Measurements from ENCODE around the gene HOXC5. TPM values are rescaled to one million over a fixed set of nuclear protein-coding genes. Genes with fewer than 3 reads are reported as not detected.

HOXC5 gene
- total RNA-seq, 1 experiment from 2014 or later: 5.0 TPM

GRCh38 chr12:54003625-54004024, 29.2 kb upstream of the HOXC5 start:
- H3K9me3 ChIP-seq (ENCODE audit: control insufficient read depth, insufficient read depth, low read depth, low read length): no peaks in the 10 kb centered on the region
- peak overlapping the region; percentile 47 to 66 for H3K4me3 ChIP-seq (ENCODE audit: low read depth in 2 of 2, low read length in 2 of 2)
- DNase-seq (ENCODE audit: low read depth, low spot score) (no peak), ATAC-seq (no peak)
- POLR2A ChIA-PET: interaction anchor here (0.5 to 0.8 kb wide), 2 partner anchors 16 to 17 kb away, joined by 3 to 5 read pairs; no protein-coding TSS in a partner anchor
- H3K27me3 ChIP-seq (ENCODE audit: control insufficient read depth, insufficient read depth, low read length): no peaks in the 10 kb centered on the region
- intact Hi-C loops (cut with micrococcal nuclease; ENCODE audit: unreplicated experiment) (no loop called here), in situ Hi-C loops (cut with HindIII; ENCODE audit: low pct_unique_long_range_greater_than_20kb, low sequenced_read_pairs) (no loop called here)
- peak overlapping the region; percentile 99 for H3K27ac ChIP-seq (ENCODE audit: low read length)
- no TSS peak for BruUV-seq (replicated peaks)
- CTCF ChIA-PET: interaction anchor here (0.6 to 0.7 kb wide), 2 partner anchors 14 to 23 kb away, joined by 4 to 5 read pairs; no protein-coding TSS in a partner anchor
- H3K36me3 ChIP-seq (ENCODE audit: control insufficient read depth, insufficient read depth, low read length): peaks cover 3% of the 10 kb centered on the region
- TF ChIP-seq REST (IDR thresholded peaks at IDR 0.05; ENCODE audit: insufficient read depth in 1 of 2, low read depth in 2 of 2, low read length in 1 of 2): no peak
- no peak for TF ChIP-seq TCF7L2 (IDR thresholded peaks at IDR 0.05; ENCODE audit: low read depth, low read length)
- peaks cover 44% of the 10 kb centered on the region for H3K4me1 ChIP-seq (ENCODE audit: control insufficient read depth, insufficient read depth, low read length)

- Histone ChIP-seq H3K4me3 (ENCODE audit: low read depth in 2 of 2, low read length in 2 of 2) (peak overlapping the region; percentile 47 to 66), H3K4me1 (ENCODE audit: control insufficient read depth, insufficient read depth, low read length) (peaks cover 44% of the 10 kb centered on the region), H3K9me3 (ENCODE audit: control insufficient read depth, insufficient read depth, low read depth, low read length) (no peaks in the 10 kb centered on the region), H3K27me3 (ENCODE audit: control insufficient read depth, insufficient read depth, low read length) (no peaks in the 10 kb centered on the region), H3K27ac (ENCODE audit: low read length) (peak overlapping the region; percentile 99), H3K36me3 (ENCODE audit: control insufficient read depth, insufficient read depth, low read length) (peaks cover 3% of the 10 kb centered on the region)
- POLR2A ChIA-PET: no interaction called here
- DNase-seq (ENCODE audit: low read depth, low spot score) (no peak), ATAC-seq (no peak)
- TF ChIP-seq CTCF (IDR thresholded peaks at IDR 0.05): peak; percentile 23; the same call in 1 of the 2 replicates
- TF ChIP-seq SIN3A (IDR thresholded peaks at IDR 0.05; ENCODE audit: borderline replicate concordance, insufficient read depth, low read depth, low read length): 0 out of 2 replicates have a peak, but pooled peaks have one; percentile 55
- peak; percentile 36; the same call in 1 of the 2 replicates for TF ChIP-seq POLR2AphosphoS5 (IDR thresholded peaks at IDR 0.05; ENCODE audit: low read depth, low read length)
- TF ChIP-seq REST (IDR thresholded peaks at IDR 0.05; ENCODE audit: insufficient read depth in 1 of 2, low read depth in 2 of 2, low read length in 1 of 2): no peak
- TF ChIP-seq TCF7L2 (IDR thresholded peaks at IDR 0.05; ENCODE audit: low read depth, low read length): no peak
- no TSS peak for BruUV-seq (replicated peaks)
- in situ Hi-C loops (cut with HindIII; ENCODE audit: low pct_unique_long_range_greater_than_20kb, low sequenced_read_pairs) (no loop called here), intact Hi-C loops (cut with micrococcal nuclease; ENCODE audit: unreplicated experiment) (no loop called here)
- CTCF ChIA-PET: interaction anchor here (0.6 kb wide), 2 partner anchors 12 to 23 kb away, joined by 3 to 4 read pairs; no protein-coding TSS in a partner anchor
These were observed 28.6 kb upstream of the HOXC5 start for GRCh38 chr12:54004063-54004840.

All from Panc1 (cell line).